Heart left ventricle (tissue), 13 donors: ENCODE measurements around the gene RPTOR.

Experiments
- POLR2A ChIP-seq, 2 donors: fragments of 450-650 bp; IDR thresholded peaks; one replicate each; pipeline ENCODE4 v1.6.1; 2017; ENCODE audit warnings: antibody characterized with exemption in 2 of 2, mild to moderate bottlenecking in 2 of 2, moderate library complexity in 2 of 2
- TF ChIP-seq, protein P1 (sequence below), 12 donors: fragments of 200-600 bp; sonication (generic) in 4 of 12; IDR thresholded peaks; one replicate each; pipeline versions ENCODE4 v1.5.0 to v1.8.0; 2018 to 2022; ENCODE audit warnings: antibody characterized with exemption in 12 of 12, mild to moderate bottlenecking in 5 of 12
- donor health status: ischemic (EF 13 %, LVEDD 7.1; RV severe dilation, severe dysfunction).
- donor health status: DM: no; HTN: yes; CAD: no.
- donor health status: DM: no; HTN: no; CAD: no.
- donor health status: ischemic (EF 25% LVEDD 6.9; RV normal size, moderate dysfunction).
- donor health status: ischemic (EF 25% LVEDD 5.7; RV mildly dilated, moderate dysfunction).
- donor health status: ischemic (EF 35%, LVEDD 5.7; RV mildly dilated, moderate dysfunction).
- donor health status: nonischemic (EF 11% LVEDD 7.7; RV severe dilation, severe dysfunction).
- donor health status: DM: yes; HTN: yes; CAD: no.
- donor health status: PGD.
- donor health status: ischemic (EF 29% LVEDD 5.4; RV normal size, mild dysfunction).
- donor health status: nonischemic (EF 23%, LVEDD 6.1; RV moderate dilation, normal function).

- TF ChIP-seq, protein P1, sequence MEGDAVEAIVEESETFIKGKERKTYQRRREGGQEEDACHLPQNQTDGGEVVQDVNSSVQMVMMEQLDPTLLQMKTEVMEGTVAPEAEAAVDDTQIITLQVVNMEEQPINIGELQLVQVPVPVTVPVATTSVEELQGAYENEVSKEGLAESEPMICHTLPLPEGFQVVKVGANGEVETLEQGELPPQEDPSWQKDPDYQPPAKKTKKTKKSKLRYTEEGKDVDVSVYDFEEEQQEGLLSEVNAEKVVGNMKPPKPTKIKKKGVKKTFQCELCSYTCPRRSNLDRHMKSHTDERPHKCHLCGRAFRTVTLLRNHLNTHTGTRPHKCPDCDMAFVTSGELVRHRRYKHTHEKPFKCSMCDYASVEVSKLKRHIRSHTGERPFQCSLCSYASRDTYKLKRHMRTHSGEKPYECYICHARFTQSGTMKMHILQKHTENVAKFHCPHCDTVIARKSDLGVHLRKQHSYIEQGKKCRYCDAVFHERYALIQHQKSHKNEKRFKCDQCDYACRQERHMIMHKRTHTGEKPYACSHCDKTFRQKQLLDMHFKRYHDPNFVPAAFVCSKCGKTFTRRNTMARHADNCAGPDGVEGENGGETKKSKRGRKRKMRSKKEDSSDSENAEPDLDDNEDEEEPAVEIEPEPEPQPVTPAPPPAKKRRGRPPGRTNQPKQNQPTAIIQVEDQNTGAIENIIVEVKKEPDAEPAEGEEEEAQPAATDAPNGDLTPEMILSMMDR (IDR thresholded peaks at IDR 0.05) = no peak
- no peak for TF ChIP-seq POLR2A (IDR thresholded peaks at IDR 0.05)
Measured at GRCh38 chr17:80976701-80977100, 432.1 kb downstream of the RPTOR start.
